Stimulated activated CD8-positive, alpha-beta memory T cell treated with anti-CD3 and anti-CD28 coated beads, Interleukin-2, amount 100 ng/mL, for 1 hour (primary cell): ENCODE data around the gene HSFX3.
"Not testable (repeated sequence)": the region's sequence is repeated elsewhere in the genome, so short reads cannot be mapped to it uniquely, and the experiment has no call there.

Source experiments
- DNase-seq, 2 donors: peaks; one replicate each; pipeline ENCODE4 v3.0.0-alpha.2; 2020; ENCODE audit warnings: low read depth in 2 of 2

HSFX3 gene, protein sequence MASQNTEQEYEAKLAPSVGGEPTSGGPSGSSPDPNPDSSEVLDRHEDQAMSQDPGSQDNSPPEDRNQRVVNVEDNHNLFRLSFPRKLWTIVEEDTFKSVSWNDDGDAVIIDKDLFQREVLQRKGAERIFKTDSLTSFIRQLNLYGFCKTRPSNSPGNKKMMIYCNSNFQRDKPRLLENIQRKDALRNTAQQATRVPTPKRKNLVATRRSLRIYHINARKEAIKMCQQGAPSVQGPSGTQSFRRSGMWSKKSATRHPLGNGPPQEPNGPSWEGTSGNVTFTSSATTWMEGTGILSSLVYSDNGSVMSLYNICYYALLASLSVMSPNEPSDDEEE

DNA sequence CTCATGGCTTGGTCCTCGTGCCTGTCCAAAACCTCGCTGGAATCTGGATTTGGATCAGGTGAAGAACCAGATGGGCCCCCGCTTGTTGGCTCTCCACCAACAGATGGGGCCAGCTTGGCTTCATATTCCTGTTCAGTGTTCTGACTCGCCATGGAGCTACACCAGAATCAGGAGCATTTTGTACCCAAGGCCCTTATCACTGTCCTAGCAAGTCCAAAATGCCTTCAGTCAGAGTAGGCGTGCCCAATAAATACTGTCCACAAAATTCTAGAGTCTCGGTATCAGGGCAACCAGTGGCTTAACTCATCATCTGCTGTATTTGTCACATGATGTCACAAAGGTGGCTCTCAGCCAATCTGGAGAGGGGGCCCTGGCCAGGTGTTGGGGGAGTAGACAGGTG, at the start of gene HSFX3:
HSFX3 (minus strand) TSS at position 224 of the 400 bp plus-strand sequence; CDS start at position 152, 72 bp downstream.
- DNase-seq: not testable (repeated sequence)

DNA sequence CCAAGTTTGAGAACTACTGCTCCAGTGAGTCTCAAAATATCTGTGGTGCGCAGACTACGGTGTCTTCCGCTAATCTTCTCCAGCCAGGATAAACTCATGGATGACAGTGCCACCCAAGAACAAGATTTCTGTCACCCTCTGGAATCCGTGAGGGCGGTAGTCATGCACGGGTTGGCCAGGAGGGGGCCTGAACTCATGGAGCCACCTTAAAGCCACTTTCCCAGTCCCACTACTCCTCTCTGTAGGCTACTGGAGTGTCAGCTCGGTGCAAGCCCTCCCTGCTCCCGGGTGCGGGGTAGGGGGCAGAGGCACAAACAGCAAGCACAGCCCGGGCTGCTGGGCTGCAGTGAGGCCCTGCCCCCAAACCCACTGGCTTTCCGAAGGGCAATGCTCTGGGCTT, 48.9 kb upstream of the HSFX3 start:
- not testable (repeated sequence) for DNase-seq

DNA sequence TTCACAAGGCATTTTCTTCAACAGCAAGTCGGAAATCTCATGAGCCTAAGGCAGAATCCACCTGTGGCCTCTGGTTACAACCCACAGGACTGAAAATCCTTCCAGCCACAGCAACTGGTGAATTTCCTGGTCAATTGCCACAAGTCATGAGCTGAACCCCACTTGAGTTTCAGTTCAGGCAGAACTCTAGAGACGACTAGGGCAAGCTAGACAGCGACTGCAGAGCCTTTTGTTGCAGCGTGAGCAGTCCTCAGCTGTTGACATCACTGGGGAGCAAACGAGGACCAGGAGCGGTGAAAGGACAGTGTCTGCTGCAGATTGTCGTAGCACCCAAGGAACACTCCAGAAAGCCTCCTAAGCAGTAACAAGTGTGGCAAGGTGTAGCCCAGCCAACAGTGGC, 46.2 kb upstream of the HSFX3 start:
- DNase-seq: not testable (repeated sequence)

DNA sequence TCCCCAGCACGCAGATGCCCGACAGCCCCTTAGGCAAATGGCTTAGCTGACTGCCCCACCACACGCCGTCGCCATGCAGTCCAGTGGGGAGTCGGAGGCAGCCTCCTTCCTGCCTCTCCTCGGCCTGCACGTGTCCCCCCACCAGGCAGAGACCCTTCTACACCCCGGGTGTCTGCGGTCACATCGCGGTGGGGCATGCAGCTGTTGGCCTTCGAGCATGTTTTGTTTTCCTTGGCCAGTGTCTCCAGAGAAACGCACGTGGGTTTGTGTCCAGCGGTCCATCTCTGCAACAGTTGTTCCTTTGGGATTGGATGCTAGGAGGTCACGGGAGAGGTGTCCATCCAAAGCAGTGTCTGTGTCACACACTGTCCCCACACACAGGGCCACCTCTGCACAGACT, 45.5 kb upstream of the HSFX3 start, which contains the start of gene HSFX2:
HSFX2 (minus strand) TSS at position 101 of the 400 bp plus-strand sequence. CDS start 614 bp downstream, outside the sequence.
- not testable (repeated sequence) for DNase-seq

DNA sequence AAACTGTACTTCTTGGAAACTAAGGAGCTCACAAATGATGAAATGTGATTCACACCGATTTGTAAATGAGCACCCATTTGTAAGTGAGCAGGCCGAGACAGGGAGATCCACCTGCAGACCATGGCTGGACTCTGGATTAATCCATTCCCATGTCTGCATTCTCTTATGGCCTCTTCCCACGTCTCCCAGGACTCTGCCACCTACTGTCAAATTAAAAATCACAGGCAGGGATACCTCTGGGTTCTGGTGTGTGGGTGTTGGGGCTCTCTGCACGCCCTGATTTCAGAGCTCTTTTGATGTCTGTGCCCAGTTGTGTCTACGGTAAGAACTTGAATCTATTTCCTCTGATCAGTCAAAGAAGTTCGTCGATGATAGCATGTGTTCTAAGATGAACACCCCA, 41.3 kb upstream of the HSFX3 start:
- DNase-seq: not testable (repeated sequence)

- not testable (repeated sequence) for DNase-seq
These were observed 37.6 kb upstream of the HSFX3 start, which contains the start of gene MAGEA9B for GRCh38 chrX:149587359-149587758. Gene MAGEA9B (minus strand): TSS chrX:149587459. CDS start chrX:149583179, 4,280 bp downstream.

DNA sequence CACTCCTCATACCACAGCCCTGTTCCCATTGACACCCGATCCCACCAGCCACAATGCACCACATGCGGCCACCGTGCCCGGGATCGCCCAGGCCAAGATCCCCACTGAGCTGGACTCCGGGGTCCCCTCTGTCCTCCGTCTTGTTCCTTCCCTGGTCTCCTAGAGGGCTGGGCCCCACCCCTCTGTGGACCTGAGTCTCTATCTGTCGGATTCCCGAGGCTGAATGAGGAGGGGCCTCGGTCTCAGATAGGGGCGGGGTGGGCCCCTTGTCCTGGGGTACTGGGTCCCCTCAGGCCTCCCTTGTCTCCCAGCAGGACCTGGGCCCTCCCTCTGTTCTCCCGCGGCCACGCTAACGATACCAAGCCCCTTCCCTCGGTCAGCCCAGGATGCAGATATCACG, 35.9 kb upstream of the HSFX3 start:
- DNase-seq: not testable (repeated sequence)

- DNase-seq: not testable (repeated sequence)
These were observed 23.7 kb upstream of the HSFX3 start for GRCh38 chrX:149573456-149573855.

DNA sequence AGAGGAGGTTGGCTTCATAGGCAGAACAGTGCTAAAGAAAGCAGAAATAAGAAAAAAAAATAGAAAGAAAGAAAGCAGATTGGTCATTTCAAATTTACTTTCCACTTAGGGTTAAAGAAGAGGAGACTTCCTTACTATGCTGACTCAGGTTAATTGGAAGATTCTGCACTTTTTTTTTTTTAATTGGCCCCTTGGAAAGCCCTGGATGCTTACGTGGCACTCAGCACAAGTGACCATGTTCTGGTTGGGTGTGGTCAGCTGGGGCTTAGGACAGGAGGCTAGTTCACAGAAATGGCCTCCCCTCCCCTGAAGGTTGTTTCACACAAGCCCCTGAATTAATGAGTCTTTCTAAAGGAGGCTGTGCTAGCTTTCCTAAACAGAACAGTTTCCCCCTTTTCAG, 23.0 kb upstream of the HSFX3 start:
- DNase-seq: no peak

DNA sequence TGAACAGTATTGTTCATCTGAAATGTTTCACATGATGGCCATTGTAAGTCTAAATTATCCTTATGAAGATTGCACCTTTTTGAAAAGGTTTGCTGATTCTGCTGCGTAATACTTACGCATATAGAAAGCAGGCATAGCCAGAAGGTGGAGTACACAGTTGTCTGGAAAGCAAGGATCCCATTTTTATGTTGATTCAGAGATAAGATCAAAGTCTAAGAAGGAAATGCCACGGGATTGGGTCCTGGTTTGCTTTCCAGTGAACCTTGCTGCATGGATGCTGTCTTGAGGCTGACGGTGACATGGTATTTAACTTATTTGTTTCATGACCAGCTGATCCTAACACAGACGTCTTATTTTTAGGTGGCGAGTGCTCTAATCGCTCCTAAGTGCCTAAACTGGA, 22.0 kb upstream of the HSFX3 start:
- no peak for DNase-seq

DNA sequence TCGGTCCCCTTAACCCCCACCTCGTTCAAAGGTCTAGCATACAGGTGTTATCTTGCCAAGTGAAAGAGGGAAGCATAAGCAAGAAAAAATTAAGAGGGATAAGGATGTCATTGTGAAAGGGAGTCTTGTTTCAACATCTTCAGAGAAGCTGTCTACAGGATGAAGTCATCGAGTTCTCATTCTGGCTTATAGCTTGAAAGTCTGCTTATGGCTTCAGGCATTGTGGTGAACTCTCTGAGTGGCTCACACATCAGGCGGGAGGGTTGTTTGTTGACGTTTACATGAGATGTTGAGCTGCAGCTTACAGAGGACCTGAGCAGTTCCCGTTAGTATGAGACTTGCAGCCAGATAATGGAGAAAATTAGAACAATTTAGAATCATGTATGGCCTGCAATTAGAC, 20.9 kb upstream of the HSFX3 start:
- no peak for DNase-seq

GRCh38 chrX:149569770-149570169, 20.0 kb upstream of the HSFX3 start:
- DNase-seq: no peak

- no peak for DNase-seq
These were observed 19.1 kb upstream of the HSFX3 start for GRCh38 chrX:149568701-149569296.

DNA sequence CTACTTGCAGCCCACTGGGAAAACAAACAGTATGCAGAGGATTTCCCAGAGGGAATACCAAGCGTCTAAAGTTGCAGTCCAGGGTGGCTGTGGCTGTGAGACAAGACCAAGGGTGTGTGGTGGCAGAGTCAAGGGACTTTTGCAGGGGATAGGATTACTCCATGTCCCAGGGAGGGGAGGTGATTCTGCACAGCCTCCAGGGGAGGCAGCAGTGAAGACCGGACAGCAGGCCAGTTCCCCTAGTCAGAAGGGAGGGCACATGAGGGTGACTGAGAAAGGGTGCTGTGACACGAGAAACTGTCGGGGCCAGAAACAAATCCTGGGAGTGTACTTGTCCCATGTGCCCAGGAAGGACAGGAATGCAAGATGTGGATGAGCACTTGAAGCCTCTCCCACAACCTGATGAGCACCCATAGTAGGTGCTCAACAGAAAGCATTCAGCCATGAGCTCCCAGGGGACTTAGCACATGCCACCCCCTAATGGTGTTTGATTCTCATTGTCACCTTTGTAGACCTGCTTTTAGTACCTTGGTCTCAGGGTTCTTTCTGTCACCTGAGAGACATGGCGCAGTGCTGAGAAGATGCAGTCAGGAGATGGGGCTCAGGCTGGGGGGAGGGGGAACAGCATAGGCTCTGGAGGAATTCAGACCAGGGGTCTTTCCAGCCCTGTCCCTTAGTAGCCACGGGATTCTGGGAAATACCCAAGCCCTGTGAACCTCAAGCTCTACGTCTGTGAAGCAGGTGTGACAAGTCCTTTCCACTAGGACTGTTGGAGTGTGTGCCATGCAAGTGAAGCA, 18.1 kb upstream of the HSFX3 start:
- no peak for DNase-seq

GRCh38 chrX:149563359-149563758, 13.6 kb upstream of the HSFX3 start:
- DNase-seq: no peak

DNA sequence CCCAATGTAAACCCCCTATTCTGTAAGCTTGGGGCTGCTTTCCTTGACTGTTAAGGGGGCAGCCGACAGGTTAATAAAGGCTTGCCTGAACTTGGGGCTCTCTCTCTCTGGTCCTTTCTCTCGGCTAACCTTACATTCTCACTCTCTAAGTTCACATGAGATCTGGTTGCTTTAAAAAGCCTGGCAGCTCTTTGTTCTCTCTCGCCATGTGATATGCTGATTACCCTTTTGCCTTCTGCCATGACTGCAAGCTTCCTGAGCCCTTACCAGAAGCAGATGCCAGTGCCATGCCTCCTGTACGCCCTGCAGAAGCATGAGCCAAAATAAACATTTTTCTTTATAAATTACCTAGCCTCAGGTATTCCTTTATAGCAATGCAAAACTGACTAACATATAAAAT, 5.5 kb upstream of the HSFX3 start:
- not testable (repeated sequence) for DNase-seq

DNA sequence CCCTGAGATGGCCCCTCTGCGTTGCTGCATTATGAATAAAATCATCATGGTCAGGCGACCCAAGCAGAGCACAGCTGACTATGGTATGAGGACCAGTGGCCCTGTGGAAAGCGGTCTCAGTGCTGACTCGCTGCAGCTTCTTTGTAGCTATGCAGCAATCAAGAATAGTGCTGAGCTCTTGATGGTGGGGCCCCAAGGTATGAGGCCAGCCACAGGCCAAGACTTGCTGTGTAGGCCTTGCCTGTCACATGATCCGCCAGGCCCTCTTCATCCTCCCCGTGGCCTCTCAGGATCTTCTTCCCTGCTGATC, 2.2 kb upstream of the HSFX3 start:
- not testable (repeated sequence) for DNase-seq

DNA sequence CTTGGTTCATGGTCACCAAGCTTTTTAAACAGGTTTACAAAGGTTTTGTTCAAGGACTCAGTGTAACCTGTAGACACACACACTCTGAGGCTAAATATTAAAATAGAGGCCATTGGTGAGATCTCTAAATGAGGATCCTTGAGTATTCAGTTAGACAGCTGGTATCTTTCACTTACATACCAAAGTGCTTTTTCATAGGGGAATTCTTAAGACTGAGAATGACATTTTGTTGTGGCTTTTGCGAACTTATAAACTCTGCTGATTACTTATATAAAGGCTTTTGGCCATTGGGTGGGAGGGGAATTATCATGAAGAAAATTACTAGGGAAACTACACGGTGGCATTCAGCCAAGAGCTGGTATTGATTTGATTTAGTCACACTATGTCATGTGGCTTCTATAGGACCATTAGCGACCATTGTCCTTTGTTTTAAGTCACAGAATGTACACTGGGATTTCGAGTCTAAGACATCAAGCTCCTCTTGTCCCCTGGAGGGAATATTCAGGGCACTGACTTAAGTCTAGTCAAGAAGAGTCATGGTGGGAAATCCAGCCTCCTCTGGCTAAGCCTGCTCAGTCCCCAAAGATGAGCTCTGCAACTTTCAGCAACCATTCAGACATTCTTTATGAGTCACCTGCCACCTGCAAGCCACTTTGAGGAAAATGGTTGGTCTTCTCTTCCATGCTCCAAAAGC, 1.7 kb upstream of the HSFX3 start:
- DNase-seq: not testable (repeated sequence)

DNA sequence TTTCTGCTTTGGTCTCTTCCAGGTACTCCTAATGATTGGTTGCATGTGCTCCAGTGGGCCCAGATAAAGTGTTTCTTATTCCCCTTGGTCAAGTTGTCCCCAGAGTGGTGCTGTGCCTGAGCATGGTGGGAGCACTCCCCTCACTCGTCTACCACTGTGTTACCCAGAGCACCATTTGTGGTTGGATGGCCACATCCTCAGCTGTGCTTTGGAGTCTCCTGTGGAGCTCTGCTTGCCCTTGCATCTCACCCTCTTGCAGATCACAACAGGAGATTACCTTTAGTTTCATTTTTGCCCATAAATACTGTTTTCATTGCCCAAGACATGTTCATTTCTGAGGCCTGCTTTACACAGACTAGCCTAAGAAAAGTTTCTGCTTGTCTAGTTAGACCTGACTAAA, 730 bp upstream of the HSFX3 start:
- not testable (repeated sequence) for DNase-seq

DNA sequence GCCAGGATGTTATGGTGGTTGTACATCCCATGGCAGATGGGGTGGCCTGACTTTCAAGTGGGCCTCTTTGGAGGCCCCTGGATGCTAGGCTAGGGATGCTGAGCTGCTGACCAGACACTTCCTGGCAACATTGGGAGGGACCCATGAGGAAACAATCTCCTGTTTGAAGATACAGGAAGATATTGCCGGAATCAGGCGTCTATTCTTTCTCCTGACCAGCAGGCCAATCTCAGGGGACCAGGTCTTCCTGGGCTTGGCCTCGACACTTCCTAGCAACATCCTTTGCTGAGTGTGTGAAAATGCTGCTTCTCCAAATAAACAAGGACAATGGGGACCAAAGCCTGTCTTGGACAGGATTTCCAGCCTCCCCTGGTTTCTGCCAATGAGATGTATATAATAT, 1.9 kb downstream of the HSFX3 start:
- not testable (repeated sequence) for DNase-seq

DNA sequence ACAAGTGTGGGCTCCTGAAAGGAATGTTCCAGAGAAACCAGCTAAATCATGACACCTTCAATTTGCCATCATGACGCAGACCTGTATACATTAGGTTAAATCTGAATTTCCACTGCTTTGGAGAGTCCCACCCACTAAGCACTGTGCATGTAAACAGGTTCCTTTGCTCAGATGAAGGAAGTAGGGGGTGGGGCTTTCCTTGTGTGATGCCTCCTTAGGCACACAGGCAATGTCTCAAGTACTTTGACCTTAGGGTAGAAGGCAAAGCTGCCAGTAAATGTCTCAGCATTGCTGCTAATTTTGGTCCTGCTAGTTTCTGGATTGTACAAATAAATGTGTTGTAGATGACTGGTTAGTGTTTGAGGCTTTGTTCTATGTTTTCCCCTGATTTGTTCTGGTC, 2.8 kb downstream of the HSFX3 start:
- not testable (repeated sequence) for DNase-seq
